GM18867 (cell line): ENCODE data around the gene AHDC1.

ENCODE experiments used
- ATAC-seq: cut with Tn5 transposase; IDR thresholded peaks from one replicate; pipeline ENCODE4 v1.9.1; 2021; ENCODE audit warnings: mild to moderate bottlenecking, moderate library complexity; ENCODE audit not compliant: unreplicated experiment

AHDC1 gene

DNA sequence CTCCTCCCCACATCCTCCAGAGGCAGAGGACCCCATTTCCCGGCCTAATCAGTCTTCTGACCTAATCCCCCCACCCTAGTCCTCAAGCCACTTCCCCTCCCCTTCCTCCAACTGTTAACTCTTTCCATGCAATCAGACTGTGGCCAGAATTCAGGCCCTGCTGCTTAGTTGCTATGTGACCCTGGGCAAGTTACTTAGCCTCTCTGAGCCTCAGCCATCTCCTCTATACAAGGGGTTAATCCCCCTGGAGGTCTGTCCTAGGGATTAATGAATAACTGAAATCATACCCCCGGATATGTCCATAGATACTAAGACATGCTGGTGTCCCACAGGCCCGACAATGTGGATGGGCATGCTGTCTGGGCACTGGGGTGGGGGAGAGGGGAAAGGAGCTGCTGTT lies 18.3 kb downstream of the AHDC1 start:
- no peak for ATAC-seq

- no peak for ATAC-seq
These were observed 19.5 kb downstream of the AHDC1 start for GRCh38 chr1:27584453-27584852.

DNA sequence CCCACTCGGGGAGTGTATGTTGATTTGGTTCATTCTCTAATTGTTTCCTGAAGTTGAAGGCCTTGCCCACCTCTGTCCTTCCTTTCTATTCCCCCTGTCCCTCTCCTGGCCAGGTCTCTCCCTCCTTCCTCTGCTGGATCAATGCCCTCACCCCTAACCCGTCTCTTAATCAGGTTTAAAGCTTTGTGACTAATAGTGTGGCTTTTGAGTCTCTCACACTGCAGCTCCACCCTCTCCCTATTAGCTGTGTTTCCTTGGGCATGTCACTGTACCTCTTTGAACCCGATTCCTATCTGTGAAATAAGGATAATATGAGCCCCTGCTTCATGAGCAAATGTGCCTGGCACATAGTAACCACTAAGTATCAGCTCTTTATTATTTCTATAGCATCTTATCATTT lies 20.5 kb downstream of the AHDC1 start:
- no peak for ATAC-seq

- ATAC-seq, result no peak
These were observed 22.1 kb downstream of the AHDC1 start for GRCh38 chr1:27581823-27582243.

GRCh38 chr1:27577504-27578188 lies 26.3 kb downstream of the AHDC1 start:
- no peak for ATAC-seq

DNA sequence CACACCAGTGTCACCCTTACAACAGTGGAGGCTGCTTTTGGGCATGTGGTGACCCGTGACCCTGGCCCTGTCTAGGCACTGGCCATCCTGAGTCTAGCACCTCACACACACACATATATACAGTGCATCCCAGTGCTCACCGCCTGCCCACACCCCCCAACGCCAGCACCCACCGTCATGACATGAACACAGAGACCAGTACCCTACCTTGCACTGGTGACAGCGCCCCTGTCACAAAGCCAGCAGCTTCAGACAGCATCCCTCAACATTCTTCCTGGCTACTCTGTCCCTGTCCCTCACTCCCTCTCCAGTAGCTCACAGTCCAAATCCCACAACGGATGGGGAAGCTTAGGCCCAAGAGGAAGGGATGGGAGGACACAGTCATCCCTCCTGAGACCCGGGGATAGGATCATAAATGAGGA lies 27.1 kb downstream of the AHDC1 start:
- no peak for ATAC-seq

DNA sequence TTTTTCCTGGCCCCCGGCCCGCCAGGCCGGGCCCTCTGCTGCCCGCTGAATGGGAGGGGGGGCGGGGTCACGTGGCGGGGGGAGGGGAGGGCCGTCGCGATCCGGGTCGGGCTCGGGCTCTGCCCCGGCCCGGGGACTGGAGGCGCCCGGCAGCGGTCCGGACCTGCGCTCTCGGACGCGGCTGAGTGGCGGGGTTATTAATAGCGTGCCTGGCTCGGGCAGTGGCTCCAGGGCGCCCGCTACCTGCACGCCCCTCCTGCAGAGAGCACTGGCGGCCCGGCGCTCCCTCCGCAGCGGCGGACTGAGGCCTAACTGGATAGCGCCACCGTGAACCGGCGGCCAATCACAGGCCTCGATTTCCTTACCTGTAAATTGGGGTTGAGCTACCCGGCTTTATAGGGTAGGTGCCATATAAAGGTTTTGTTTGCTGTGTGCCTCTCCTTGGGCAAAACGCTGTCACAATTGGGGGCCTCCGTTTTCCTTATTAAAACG lies 28.1 kb downstream of the AHDC1 start:
- no peak for ATAC-seq

DNA sequence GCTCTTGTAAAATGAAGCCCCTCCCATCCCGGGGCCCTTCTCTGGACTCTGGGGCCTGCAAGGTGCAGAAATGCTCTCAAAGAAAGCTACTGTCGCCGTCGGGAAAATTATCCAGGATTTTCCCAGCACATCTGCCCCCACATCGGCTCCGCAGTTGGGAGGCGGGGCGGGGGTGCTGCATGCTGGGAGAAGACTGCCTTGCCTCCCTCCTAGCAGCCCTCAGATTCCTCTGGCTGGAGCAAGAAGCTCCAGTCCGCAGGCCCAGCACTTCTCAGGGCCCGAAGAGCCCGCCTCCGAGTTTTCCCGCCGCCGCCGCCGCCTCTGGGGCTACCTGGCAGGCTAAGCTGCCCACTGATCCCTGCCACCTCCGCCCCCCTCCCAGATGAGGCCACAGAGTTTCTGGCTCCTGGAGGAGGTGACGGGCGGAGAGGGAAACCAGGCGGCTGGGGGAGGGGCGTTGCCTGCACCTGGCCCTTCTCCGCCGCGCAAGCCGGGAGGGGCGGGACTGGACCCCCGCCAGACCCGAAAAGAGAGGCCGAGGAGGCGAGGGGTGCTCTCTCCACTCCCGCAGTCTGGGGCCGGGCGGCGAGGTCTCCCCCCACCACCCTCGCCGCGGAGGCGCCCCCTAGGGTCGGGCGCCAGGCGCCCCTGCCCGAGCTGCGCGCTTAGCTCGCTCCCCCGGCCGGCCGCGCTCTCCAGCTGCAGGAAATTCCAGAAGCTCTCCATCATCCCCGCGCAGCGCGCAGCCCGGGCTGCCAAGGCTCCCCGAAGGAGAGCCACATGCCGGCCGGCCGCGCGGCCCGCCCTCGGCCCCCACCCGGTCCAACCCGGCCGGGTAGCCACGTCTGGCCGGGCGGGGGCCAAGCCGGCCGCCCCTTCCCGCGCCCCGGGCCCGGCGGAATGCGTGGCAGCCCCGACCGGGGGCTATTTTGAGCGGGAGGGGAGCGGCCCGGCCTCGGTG lies 28.8 kb downstream of the AHDC1 start:
- no peak for ATAC-seq

DNA sequence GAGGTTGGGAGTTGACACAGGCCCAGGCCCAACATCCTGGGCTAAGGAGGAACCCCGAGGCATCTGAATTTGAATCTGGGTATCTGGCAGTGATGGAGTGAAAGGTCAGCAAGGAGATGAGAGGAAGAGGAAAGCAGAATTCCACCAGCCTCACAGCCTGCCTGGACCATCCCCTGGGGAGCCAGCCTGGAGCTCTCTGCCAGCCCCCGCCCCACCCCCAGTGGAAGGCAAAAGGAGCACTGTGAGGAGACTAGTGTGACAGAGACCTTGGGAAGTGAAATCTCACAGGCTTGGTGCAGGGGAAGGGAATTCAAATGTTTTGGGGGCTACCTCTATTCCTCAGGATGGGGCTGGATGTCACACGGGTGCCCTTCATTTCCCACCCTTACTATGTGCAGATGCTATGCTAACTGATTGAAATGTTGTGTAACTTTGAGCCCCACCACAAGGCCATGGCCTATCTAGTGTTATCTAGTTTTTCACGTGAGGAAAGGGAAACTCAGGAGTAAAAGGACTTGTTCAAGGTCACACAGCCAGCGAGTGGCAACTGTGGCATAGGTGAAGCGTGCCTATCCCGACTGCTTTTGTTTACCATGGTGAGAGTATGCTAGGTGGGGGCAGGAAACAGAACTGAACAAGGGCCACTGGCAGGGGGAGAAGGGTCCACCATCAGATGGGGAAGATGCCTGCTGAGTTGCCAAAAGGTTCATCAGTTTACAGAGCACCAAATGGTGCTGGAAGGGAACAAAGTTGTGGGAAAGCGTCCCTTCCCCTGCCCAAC lies 29.8 kb downstream of the AHDC1 start:
- no peak for ATAC-seq

DNA sequence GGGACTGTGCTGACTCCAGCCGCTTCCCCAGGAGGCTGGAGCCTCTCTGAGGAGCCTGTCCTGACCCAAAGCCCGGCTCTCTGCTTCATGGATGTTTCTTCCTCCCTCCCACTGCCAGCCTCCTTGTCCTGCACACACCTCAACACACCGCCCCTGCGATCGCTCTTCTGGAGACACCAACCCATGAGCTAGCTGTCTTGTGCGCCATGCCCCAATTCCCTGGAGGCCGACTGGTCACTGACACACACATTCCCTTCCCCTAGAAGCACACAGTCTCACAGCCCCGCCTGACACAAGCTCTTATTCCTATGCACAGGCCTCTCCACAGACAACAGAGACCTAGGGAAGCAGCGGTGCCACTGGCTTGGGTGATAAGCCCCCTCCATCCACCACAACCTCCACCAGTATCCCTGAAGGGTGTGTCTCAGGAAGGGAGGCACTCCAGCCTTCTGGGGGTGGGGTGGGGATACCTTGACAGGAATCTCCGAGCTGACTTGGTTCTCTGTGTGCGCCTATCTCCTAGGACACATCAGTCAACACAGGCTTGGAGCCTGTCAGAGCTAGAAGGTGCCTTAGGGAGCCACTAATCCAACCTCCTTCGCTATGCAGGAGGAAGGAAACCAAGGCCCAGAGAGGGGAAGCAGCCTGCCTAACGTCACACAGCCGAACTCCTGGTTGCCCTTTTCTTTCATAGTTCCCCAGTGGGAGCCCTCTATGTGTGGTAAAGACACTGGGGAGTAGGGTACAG lies 31.1 kb downstream of the AHDC1 start:
- no peak for ATAC-seq

DNA sequence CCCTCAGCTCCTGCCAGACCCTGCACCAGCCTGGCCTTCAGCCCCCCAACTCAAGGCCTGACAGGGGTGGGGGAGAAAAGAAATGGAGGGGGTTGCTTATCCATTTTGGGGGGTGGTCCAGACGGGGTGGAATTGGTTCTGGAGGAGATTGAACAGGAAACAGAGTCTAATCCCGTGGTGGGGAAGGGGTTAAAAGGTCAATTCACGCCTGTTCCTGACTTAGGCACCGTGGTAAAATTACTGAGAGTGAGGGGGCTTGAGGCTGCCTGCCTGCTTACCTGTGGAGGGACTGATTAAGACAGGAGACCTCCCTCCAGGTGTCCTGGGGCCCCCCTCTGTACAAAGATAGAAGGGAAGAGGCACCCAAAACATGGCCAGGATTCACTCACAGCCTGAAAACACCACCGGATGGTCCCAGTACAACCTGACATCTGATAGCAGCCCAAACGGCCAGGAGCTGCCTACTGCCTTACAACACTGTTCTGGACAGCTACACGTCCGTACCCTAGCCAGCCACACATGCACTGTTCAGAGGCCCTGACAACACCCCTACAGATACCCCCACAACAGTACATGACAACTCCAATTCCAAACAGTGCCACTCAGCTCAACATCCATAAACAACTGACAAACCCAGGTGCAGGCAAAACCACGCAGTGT lies 31.8 kb downstream of the AHDC1 start:
- no peak for ATAC-seq

- no peak for ATAC-seq
These were observed 32.4 kb downstream of the AHDC1 start for GRCh38 chr1:27571439-27572018.

GRCh38 chr1:27570784-27571183 lies 33.2 kb downstream of the AHDC1 start:
- ATAC-seq, result no peak

- ATAC-seq, result no peak
These were observed 33.6 kb downstream of the AHDC1 start for GRCh38 chr1:27570356-27570755.

DNA sequence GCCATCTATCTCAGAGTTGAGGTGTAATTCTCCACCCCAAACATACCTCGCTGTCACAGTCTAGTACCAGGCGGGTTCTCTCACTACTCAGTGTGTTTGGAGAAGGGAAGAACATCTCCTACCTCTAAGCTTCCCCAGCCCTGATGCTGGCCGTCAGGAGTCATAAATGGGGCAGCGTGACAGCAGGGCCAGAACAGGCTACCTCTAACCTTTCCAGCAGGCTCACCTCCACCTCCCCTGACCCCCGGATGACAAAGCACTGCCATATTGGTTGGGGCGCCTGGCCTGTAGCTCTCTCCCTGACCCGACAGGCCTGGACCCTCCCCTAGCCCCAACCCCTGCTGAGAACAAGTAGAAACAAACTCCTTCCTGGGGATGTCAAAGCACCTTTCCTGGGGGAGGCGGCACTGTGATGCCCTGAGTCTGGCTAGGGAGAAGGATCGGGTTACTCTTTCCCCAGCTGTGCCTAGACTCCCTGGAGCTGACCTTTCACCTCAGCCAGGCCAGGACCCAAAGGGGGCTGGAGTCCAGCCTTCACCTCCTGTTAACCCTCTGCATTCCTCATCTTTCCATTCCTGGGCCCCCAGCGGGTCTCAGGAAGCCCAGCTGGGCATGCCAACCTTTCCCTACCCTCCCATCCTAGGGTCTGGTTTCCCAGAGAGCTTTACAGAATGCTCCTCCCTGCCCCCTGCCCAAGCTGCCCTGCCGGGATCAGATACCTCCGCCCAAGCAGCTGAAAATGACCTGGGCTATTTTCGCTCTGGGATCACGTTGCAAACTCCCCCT lies 34.2 kb downstream of the AHDC1 start:
- ATAC-seq, result no peak

GRCh38 chr1:27569088-27569460 lies 34.9 kb downstream of the AHDC1 start:
- no peak for ATAC-seq

GRCh38 chr1:27568300-27569087 lies 35.5 kb downstream of the AHDC1 start:
- ATAC-seq, result peak; percentile 91

- ATAC-seq, result peak; percentile 6
These were observed 36.0 kb downstream of the AHDC1 start for GRCh38 chr1:27567971-27568299.
